Testis (tissue), 2 donors: ENCODE data around the gene TEX11.

ENCODE experiments used
- POLR2A ChIP-seq: fragments of 450-650 bp; IDR thresholded peaks from one replicate; pipeline ENCODE4 v1.6.1; 2017; ENCODE audit warnings: antibody characterized with exemption, mild to moderate bottlenecking, moderate library complexity
- TF ChIP-seq, protein P1 (sequence below), 3 experiments: fragments of 450-650 bp in 2 of 3; fragments of 200-600 bp in 1 of 3; sonication (generic) in 1 of 3; IDR thresholded peaks; one replicate each; pipeline ENCODE4 v1.5.1; 2016 to 2019; ENCODE audit warnings: antibody characterized with exemption in 3 of 3, mild to moderate bottlenecking in 2 of 3, moderate library complexity in 1 of 3

DNA sequence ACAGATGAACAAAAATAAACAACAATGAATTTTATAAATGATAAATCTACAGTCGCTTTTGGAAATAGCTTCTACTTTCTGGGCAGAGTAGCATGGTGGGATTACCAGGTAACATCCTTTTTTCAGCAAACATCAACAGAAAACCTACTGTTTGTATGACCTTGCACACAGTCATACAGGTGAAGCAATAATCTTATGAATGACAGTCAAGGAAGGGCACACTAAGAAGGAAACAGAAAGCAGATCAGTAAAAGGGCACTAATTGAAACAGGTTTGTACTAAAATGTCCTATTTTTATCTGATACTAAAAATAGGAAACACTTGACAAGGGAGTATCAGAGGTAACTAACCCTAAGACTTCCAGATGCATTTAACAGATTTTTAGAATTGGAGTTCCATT lies 355.0 kb downstream of the TEX11 start:
- TF ChIP-seq, protein P1, sequence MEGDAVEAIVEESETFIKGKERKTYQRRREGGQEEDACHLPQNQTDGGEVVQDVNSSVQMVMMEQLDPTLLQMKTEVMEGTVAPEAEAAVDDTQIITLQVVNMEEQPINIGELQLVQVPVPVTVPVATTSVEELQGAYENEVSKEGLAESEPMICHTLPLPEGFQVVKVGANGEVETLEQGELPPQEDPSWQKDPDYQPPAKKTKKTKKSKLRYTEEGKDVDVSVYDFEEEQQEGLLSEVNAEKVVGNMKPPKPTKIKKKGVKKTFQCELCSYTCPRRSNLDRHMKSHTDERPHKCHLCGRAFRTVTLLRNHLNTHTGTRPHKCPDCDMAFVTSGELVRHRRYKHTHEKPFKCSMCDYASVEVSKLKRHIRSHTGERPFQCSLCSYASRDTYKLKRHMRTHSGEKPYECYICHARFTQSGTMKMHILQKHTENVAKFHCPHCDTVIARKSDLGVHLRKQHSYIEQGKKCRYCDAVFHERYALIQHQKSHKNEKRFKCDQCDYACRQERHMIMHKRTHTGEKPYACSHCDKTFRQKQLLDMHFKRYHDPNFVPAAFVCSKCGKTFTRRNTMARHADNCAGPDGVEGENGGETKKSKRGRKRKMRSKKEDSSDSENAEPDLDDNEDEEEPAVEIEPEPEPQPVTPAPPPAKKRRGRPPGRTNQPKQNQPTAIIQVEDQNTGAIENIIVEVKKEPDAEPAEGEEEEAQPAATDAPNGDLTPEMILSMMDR (IDR thresholded peaks at IDR 0.05) = no peak
- no peak for TF ChIP-seq POLR2A
